SU-DHL-6 (cell line): ENCODE measurements around the gene MRPL27.

Experiments used
- H2AFZ ChIP-seq: fragments of 200-600 bp; sonication (generic); 2 replicates; pipeline ENCODE4 v1.6.1; 2014; ENCODE audit warnings: low read depth, mild to moderate bottlenecking, moderate library complexity, mixed read lengths, antibody characterized with exemption, low read length; ENCODE audit not compliant: severe bottlenecking
- H3F3A ChIP-seq: fragments of 200-600 bp; shearing (Covaris generic); 2 replicates; pipeline ENCODE4 v1.6.0; 2016; ENCODE audit warnings: antibody characterized with exemption, mild to moderate bottlenecking; ENCODE audit not compliant: insufficient read depth
- H3K27ac ChIP-seq: fragments of 200-600 bp; sonication (generic); 2 replicates; pipeline ENCODE4 v1.5.1; 2016; ENCODE audit warnings: low read depth, mild to moderate bottlenecking, low read length, moderate library complexity, mixed read lengths
- H3K27me3 ChIP-seq: fragments of 200-600 bp; sonication (generic), shearing (Covaris generic); 2 replicates; pipeline ENCODE4 v1.6.0; 2014; ENCODE audit warnings: mild to moderate bottlenecking, low read length
- H3K36me3 ChIP-seq: fragments of 200-600 bp; sonication (generic); 2 replicates; pipeline ENCODE4 v1.6.1; 2014; ENCODE audit warnings: mild to moderate bottlenecking, low read length, mixed read lengths
- H3K4me2 ChIP-seq: fragments of 300-600, 200-600 bp; shearing (Covaris generic), sonication (generic); 2 replicates; pipeline ENCODE4 v1.6.0; 2014; ENCODE audit warnings: low read length, low read depth, mild to moderate bottlenecking; ENCODE audit not compliant: poor library complexity, severe bottlenecking
- H3K4me3 ChIP-seq: fragments of 200-600 bp; sonication (generic); 2 replicates; pipeline ENCODE4 v1.5.1; 2014; ENCODE audit warnings: antibody characterized with exemption, low read length, mild to moderate bottlenecking, mixed read lengths; ENCODE audit not compliant: insufficient read depth, poor library complexity, severe bottlenecking
- H3K79me2 ChIP-seq: fragments of 200-600 bp; sonication (generic); 2 replicates; pipeline ENCODE4 v1.6.1; 2014; ENCODE audit warnings: mild to moderate bottlenecking, low read length, moderate library complexity; ENCODE audit not compliant: insufficient read depth
- H3K9ac ChIP-seq: fragments of 200-600 bp; sonication (generic); 2 replicates; pipeline ENCODE4 v1.7.0; 2014; ENCODE audit warnings: mild to moderate bottlenecking, low read length
- H3K9me2 ChIP-seq: fragments of 200-600 bp; sonication (generic); replicated peaks from 2 replicates; pipeline ENCODE4 v1.6.1; 2014; ENCODE audit warnings: low read length; ENCODE audit not compliant: insufficient read depth
- H3K9me3 ChIP-seq: fragments of 200-600 bp; sonication (generic); 2 replicates; pipeline ENCODE4 v1.6.1; 2014; ENCODE audit warnings: low read length, mixed read lengths; ENCODE audit not compliant: insufficient read depth
- H4K20me1 ChIP-seq: fragments of 200-600 bp; sonication (generic); 2 replicates; pipeline ENCODE4 v1.6.1; 2014; ENCODE audit warnings: low read depth, mild to moderate bottlenecking, antibody characterized with exemption, low read length, moderate library complexity, mixed read lengths
- EZH2phosphoT487 ChIP-seq: fragments of 200-600 bp; sonication (generic), shearing (Covaris generic); conservative IDR thresholded peaks from 2 replicates; pipeline ENCODE4 v1.6.1; 2018; ENCODE audit warnings: mild to moderate bottlenecking, antibody characterized with exemption, low read length, moderate library complexity, mixed read lengths
- TF ChIP-seq, protein P1 (sequence below): fragments of 200-600 bp; sonication (generic); IDR thresholded peaks from one replicate; pipeline ENCODE4 v1.5.1; 2017; ENCODE audit warnings: antibody characterized with exemption, mild to moderate bottlenecking, low read length, moderate library complexity; ENCODE audit not compliant: insufficient read depth, poor library complexity, severe bottlenecking

The MRPL27 gene

GRCh38 chr17:50388728-50389127, 15.7 kb upstream of the MRPL27 start:
- Histone ChIP-seq H4K20me1 (no peaks in the 10 kb centered on the region), H3K9ac (no peak overlapping the region), H3K27ac (no peak overlapping the region), H3K4me3 (no peak overlapping the region), H3K36me3 (peaks cover 30% of the 10 kb centered on the region), H3F3A (no peaks in the 10 kb centered on the region), H3K4me2 (no peak overlapping the region), H3K79me2 (0 out of 2 replicates have a peak, but pooled peaks cover 4% of the 10 kb centered on the region), H3K9me2 (no peaks in the 10 kb centered on the region), H2AFZ (no peak overlapping the region), H3K9me3 (no peaks in the 10 kb centered on the region), H3K27me3 (no peaks in the 10 kb centered on the region)
- TF ChIP-seq, protein P1, sequence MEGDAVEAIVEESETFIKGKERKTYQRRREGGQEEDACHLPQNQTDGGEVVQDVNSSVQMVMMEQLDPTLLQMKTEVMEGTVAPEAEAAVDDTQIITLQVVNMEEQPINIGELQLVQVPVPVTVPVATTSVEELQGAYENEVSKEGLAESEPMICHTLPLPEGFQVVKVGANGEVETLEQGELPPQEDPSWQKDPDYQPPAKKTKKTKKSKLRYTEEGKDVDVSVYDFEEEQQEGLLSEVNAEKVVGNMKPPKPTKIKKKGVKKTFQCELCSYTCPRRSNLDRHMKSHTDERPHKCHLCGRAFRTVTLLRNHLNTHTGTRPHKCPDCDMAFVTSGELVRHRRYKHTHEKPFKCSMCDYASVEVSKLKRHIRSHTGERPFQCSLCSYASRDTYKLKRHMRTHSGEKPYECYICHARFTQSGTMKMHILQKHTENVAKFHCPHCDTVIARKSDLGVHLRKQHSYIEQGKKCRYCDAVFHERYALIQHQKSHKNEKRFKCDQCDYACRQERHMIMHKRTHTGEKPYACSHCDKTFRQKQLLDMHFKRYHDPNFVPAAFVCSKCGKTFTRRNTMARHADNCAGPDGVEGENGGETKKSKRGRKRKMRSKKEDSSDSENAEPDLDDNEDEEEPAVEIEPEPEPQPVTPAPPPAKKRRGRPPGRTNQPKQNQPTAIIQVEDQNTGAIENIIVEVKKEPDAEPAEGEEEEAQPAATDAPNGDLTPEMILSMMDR, result no peak
- no peak for TF ChIP-seq EZH2phosphoT487

- no peak overlapping the region for H3K27ac ChIP-seq
- no peaks in the 10 kb centered on the region for H4K20me1 ChIP-seq
- no peaks in the 10 kb centered on the region for H3K9me2 ChIP-seq
- H3K36me3 ChIP-seq, result peaks cover 21% of the 10 kb centered on the region
- H3K79me2 ChIP-seq, result no peaks in the 10 kb centered on the region
- H2AFZ ChIP-seq, result no peak overlapping the region
- no peak overlapping the region for H3K4me3 ChIP-seq
- no peaks in the 10 kb centered on the region for H3K9me3 ChIP-seq
- no peak overlapping the region for H3K9ac ChIP-seq
- H3K27me3 ChIP-seq, result no peaks in the 10 kb centered on the region
- no peaks in the 10 kb centered on the region for H3F3A ChIP-seq
- no peak overlapping the region for H3K4me2 ChIP-seq
- TF ChIP-seq EZH2phosphoT487, result no peak
- TF ChIP-seq, protein P1, result no peak
Measured at GRCh38 chr17:50386510-50386909, 13.5 kb upstream of the MRPL27 start.

- Histone ChIP-seq H3K36me3 (peaks cover 10% of the 10 kb centered on the region; the same call in 1 of the 2 replicates), H2AFZ (no peak overlapping the region), H3K9ac (no peak overlapping the region), H4K20me1 (no peaks in the 10 kb centered on the region), H3K4me3 (no peak overlapping the region), H3K9me3 (no peaks in the 10 kb centered on the region), H3K27me3 (no peaks in the 10 kb centered on the region), H3K9me2 (no peaks in the 10 kb centered on the region), H3F3A (no peaks in the 10 kb centered on the region), H3K4me2 (no peak overlapping the region), H3K27ac (no peak overlapping the region), H3K79me2 (no peaks in the 10 kb centered on the region)
- TF ChIP-seq EZH2phosphoT487, result no peak
- TF ChIP-seq, protein P1, result no peak
Measured at GRCh38 chr17:50382931-50383330, 9.9 kb upstream of the MRPL27 start.
